CD4-positive, alpha-beta T cell (primary cell): ENCODE measurements around the gene SUPT5H. TPM values are rescaled to one million over a fixed set of nuclear protein-coding genes. Genes with fewer than 3 reads are reported as not detected.
A peak's percentile ranks its signal among the peaks of the same experiment; 100 is the strongest.

Source experiments
- ATAC-seq: fragments of 200-7000 bp; cut with Tn5 transposase; one replicate; pipeline ENCODE4 v1.10.0; 2022; ENCODE audit warnings: mild to moderate bottlenecking; ENCODE audit not compliant: poor library complexity
- CTCF ChIA-PET: fragments of 350-600 bp; sonication (Branson Sonifier 250); formaldehyde crosslinking; loops from one replicate; lab custom pipeline; 2021; ENCODE audit warnings: antibody characterized with exemption, inconsistent platforms; lab: Charles Lee
- POLR2A ChIA-PET: fragments of 350-600 bp; sonication (Branson Sonifier 250); formaldehyde crosslinking; loops from one replicate; lab custom pipeline; 2021; ENCODE audit warnings: antibody characterized with exemption, inconsistent platforms; lab: Charles Lee
- DNase-seq, 14 experiments: peaks; one replicate each; pipeline ENCODE4 v3.0.0-alpha.2; 2013 to 2020; ENCODE audit warnings: mixed read lengths in 2 of 14
- H3K27ac ChIP-seq, 2 donors: one replicate each; pipeline versions ENCODE4 v1.5.1 to v1.7.0; 2013; ENCODE audit warnings: low read length in 2 of 2, low read depth in 1 of 2, mild to moderate bottlenecking in 1 of 2
- H3K27me3 ChIP-seq, 2 experiments: 1 replicate in 1 of 2; 2 replicates in 1 of 2; pipeline versions ENCODE4 v1.6.1 to v1.7.0; 2013; ENCODE audit warnings: low read length in 2 of 2, control low read depth in 1 of 2, mild to moderate bottlenecking in 1 of 2, moderate library complexity in 1 of 2; ENCODE audit not compliant: insufficient read depth in 2 of 2, control insufficient read depth in 1 of 2
- H3K36me3 ChIP-seq: one replicate; pipeline ENCODE4 v1.6.1; 2013; ENCODE audit warnings: low read length, control low read depth; ENCODE audit not compliant: insufficient read depth
- H3K4me1 ChIP-seq: one replicate; pipeline ENCODE4 v1.6.1; 2013; ENCODE audit warnings: low read length, control low read depth; ENCODE audit not compliant: insufficient read depth
- H3K4me3 ChIP-seq: one replicate; pipeline ENCODE4 v1.5.1; 2013; ENCODE audit warnings: mild to moderate bottlenecking, low read length, moderate library complexity
- H3K9me3 ChIP-seq, 2 experiments: 1 replicate in 1 of 2; 2 replicates in 1 of 2; pipeline versions ENCODE4 v1.6.1 to v1.7.0; 2013; ENCODE audit warnings: low read length in 2 of 2, mild to moderate bottlenecking in 2 of 2, control low read depth in 1 of 2, moderate library complexity in 1 of 2; ENCODE audit not compliant: control insufficient read depth in 1 of 2, insufficient read depth in 1 of 2
- H3K27ac Mint-ChIP-seq: one replicate; pipeline ENCODE4 v1.8.0; 2020; ENCODE audit warnings: mixed read lengths
- H3K27me3 Mint-ChIP-seq: one replicate; pipeline ENCODE4 v1.8.0; 2021; ENCODE audit warnings: mixed read lengths
- H3K36me3 Mint-ChIP-seq: one replicate; pipeline ENCODE4 v1.8.0; 2021; ENCODE audit warnings: low read depth, mixed read lengths
- H3K4me1 Mint-ChIP-seq: one replicate; pipeline ENCODE4 v1.8.0; 2021; ENCODE audit warnings: low read depth, mixed read lengths
- H3K4me3 Mint-ChIP-seq: one replicate; pipeline ENCODE4 v1.8.0; 2020; ENCODE audit warnings: mild to moderate bottlenecking, mixed read lengths
- H3K9me3 Mint-ChIP-seq: one replicate; pipeline ENCODE4 v1.8.0; 2020; ENCODE audit warnings: mixed read lengths
- intact Hi-C, 2 experiments: fragments of 100-400 bp; cut with DNase I in 1 of 2; cut with micrococcal nuclease in 1 of 2; formaldehyde crosslinking; loops; one replicate each; pipeline versions ENCODE4 v1.15.1 to v1.9.0; 2023 to 2025; cut with DNase I, micrococcal nuclease
- total RNA-seq, 174 experiments: library from RNA in 2 of 174; stranded (reverse) in 2 of 174; gene quantifications; one replicate each; pipeline ENCODE4 v1.2.3 and lab custom pipeline; 2021 to 2026
- TF ChIP-seq, protein P1 (sequence below): fragments of 200-600 bp; IDR thresholded peaks from one replicate; pipeline ENCODE4 v1.8.0; 2022; ENCODE audit warnings: antibody characterized with exemption, mild to moderate bottlenecking

Gene SUPT5H
- total RNA-seq, 2 experiments from 2014 or later = 322 to 333 TPM

DNA sequence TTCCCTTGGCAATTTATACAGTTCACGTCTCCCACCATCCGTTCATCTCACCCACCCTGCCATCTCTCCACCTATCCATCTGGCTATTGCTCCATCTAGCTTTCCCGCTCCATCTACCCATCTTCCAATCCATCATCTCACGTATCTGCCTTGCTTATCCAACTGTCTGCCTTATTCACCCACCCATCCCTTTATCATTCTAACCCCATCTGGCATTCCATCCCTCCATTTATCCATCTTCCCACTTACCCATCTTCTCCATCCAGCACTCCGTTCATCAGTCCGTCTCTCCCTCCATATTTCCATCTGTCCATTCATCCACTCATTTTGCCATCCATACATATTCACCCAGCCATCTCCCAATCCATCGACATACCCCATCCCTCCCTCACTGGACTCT is 19.6 kb upstream of the SUPT5H start:
- no peak for DNase-seq
- no peak overlapping the region for H3K4me3 ChIP-seq
- H3K9me3 ChIP-seq = no peaks in the 10 kb centered on the region
- Mint-ChIP-seq H3K27me3 (no peaks in the 10 kb centered on the region), H3K9me3 (no peaks in the 10 kb centered on the region), H3K27ac (peak overlapping the region; percentile 10), H3K4me1 (peaks cover 4% of the 10 kb centered on the region), H3K4me3 (no peak overlapping the region), H3K36me3 (peaks cover 30% of the 10 kb centered on the region)
- peaks cover 10% of the 10 kb centered on the region for H3K4me1 ChIP-seq
- ATAC-seq = no peak
- no peak overlapping the region for H3K27ac ChIP-seq
- H3K36me3 ChIP-seq = peaks cover 20% of the 10 kb centered on the region
- no peaks in the 10 kb centered on the region for H3K27me3 ChIP-seq
- ChIA-PET CTCF (interaction anchor here (2.2 kb wide), 1 partner anchor 14 kb away, joined by 8 read pairs; the partner anchor contains the start of gene PLEKHG2), POLR2A (interaction anchor here (3.1 kb wide), 1 partner anchor 10 kb away, joined by 27 read pairs; the partner anchor contains the start of gene RPS16)
- TF ChIP-seq, protein P1, sequence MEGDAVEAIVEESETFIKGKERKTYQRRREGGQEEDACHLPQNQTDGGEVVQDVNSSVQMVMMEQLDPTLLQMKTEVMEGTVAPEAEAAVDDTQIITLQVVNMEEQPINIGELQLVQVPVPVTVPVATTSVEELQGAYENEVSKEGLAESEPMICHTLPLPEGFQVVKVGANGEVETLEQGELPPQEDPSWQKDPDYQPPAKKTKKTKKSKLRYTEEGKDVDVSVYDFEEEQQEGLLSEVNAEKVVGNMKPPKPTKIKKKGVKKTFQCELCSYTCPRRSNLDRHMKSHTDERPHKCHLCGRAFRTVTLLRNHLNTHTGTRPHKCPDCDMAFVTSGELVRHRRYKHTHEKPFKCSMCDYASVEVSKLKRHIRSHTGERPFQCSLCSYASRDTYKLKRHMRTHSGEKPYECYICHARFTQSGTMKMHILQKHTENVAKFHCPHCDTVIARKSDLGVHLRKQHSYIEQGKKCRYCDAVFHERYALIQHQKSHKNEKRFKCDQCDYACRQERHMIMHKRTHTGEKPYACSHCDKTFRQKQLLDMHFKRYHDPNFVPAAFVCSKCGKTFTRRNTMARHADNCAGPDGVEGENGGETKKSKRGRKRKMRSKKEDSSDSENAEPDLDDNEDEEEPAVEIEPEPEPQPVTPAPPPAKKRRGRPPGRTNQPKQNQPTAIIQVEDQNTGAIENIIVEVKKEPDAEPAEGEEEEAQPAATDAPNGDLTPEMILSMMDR = no peak
- intact Hi-C loops = no loop called here

DNA sequence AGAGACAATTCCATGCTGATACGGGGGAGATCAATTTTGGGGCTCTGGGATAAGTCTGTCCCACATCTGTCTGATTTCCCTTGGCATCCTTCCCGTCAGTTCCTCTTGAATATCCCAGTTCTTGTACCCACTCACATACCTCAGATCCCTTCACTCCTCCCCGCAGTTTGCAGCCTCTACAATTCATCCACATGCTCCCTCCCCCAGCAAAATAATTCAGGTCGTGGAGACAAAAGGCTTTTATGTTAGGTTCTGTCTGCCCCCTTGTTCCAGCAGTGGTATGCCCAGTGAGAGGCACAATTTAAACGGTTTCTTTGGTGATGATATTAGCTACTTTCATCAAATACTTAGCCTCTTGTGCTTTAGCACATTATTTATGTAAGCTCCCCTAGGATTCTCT is 19.2 kb upstream of the SUPT5H start:
- Mint-ChIP-seq H3K36me3 (peaks cover 35% of the 10 kb centered on the region), H3K4me1 (peaks cover 9% of the 10 kb centered on the region)

DNA sequence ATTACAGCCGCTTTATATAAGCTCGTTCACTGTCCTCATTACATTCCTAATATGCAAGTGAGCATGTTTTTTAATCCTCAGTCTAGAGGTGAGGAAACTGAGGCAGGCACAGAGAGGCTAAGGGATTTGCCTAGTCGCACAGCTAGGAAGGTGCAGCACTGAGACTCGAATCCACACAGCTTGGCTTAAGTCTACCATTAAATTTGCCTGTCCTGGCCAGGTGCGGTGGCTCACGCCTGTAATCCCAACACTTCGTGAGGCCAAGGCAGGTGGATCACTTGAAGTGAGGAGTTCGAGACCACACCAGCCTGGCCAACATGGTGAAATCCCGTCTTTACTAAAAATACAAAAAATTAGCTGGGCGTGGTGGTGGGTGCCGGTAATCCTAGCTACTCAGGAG is 17.7 kb upstream of the SUPT5H start:
- ChIA-PET CTCF (interaction anchor here (1.5 to 2.2 kb wide), 2 partner anchors 16 to 30 kb away, joined by 6 to 8 read pairs; partner anchors contain the start of gene PLEKHG2), POLR2A (interaction anchor here (1.0 to 3.1 kb wide), 4 partner anchors 8 to 26 kb away, joined by 3 to 27 read pairs (median 4); partner anchors contain the start of genes PLEKHG2, RPS16 and SUPT5H)
- Mint-ChIP-seq H3K27ac (no peak overlapping the region), H3K36me3 (peaks cover 43% of the 10 kb centered on the region), H3K27me3 (no peaks in the 10 kb centered on the region), H3K9me3 (no peaks in the 10 kb centered on the region), H3K4me3 (no peak overlapping the region), H3K4me1 (peaks cover 11% of the 10 kb centered on the region)
- DNase-seq (no peak), ATAC-seq (no peak)
- intact Hi-C loops = no loop called here
- Histone ChIP-seq H3K36me3 (peaks cover 25% of the 10 kb centered on the region), H3K4me1 (peaks cover 26% of the 10 kb centered on the region), H3K27me3 (no peaks in the 10 kb centered on the region), H3K9me3 (no peaks in the 10 kb centered on the region), H3K4me3 (no peak overlapping the region), H3K27ac (no peak overlapping the region)
- TF ChIP-seq, protein P1 = no peak

More for the DNA sequence above, 19.2 kb upstream of the SUPT5H start:
- Histone ChIP-seq H3K36me3 (peaks cover 20% of the 10 kb centered on the region), H3K4me1 (peaks cover 14% of the 10 kb centered on the region), H3K9me3 (no peaks in the 10 kb centered on the region), H3K27ac (no peak overlapping the region), H3K27me3 (no peaks in the 10 kb centered on the region), H3K4me3 (no peak overlapping the region)
- H3K9me3 Mint-ChIP-seq = no peaks in the 10 kb centered on the region
- intact Hi-C loops = no loop called here
- H3K27me3 Mint-ChIP-seq = no peaks in the 10 kb centered on the region
- TF ChIP-seq, protein P1 = no peak
- H3K4me3 Mint-ChIP-seq = no peak overlapping the region
- POLR2A ChIA-PET = interaction anchor here (3.1 kb wide), 1 partner anchor 9 kb away, joined by 27 read pairs; the partner anchor contains the start of gene RPS16
- H3K27ac Mint-ChIP-seq = peak overlapping the region; percentile 10
- DNase-seq (no peak), ATAC-seq (no peak)
- CTCF ChIA-PET = interaction anchor here (1.5 to 2.2 kb wide), 2 partner anchors 14 to 28 kb away, joined by 6 to 8 read pairs; partner anchors contain the start of gene PLEKHG2
